ENCODE measurements around the gene CEL. TPM values are rescaled to one million over a fixed set of nuclear protein-coding genes. Genes with fewer than 3 reads are reported as not detected.

The CEL gene
- total RNA-seq, 2 experiments from 2014 or later, result 0.16 to 0.39 TPM

- H3K9me3 Mint-ChIP-seq, result no peaks in the 10 kb centered on the region
- no peaks in the 10 kb centered on the region for H3K4me1 ChIP-seq (ENCODE audit: insufficient read depth, low read length)
- H3K9me3 ChIP-seq (ENCODE audit: control insufficient read depth in 1 of 2, insufficient read depth in 1 of 2, low read length in 2 of 2), result no peaks in the 10 kb centered on the region
- TF ChIP-seq CTCF (IDR thresholded peaks at IDR 0.05), result no peak
- H3K27ac ChIP-seq (ENCODE audit: low read depth in 1 of 2, low read length in 2 of 2), result no peak overlapping the region
- H3K27me3 ChIP-seq (ENCODE audit: control insufficient read depth in 1 of 2, insufficient read depth in 2 of 2, low read length in 2 of 2), result no peaks in the 10 kb centered on the region
- POLR2A ChIA-PET, result interaction anchor here (1.6 kb wide), 1 partner anchor 39 kb away, joined by 3 read pairs; no protein-coding TSS in a partner anchor
- DNase-seq (no peak), ATAC-seq (ENCODE audit: poor library complexity) (no peak)
- H3K27me3 Mint-ChIP-seq, result no peaks in the 10 kb centered on the region
- no peak overlapping the region for H3K27ac Mint-ChIP-seq
- no peak overlapping the region for H3K4me3 ChIP-seq (ENCODE audit: low read length)
- intact Hi-C loops (cut with DNase I, micrococcal nuclease), result no loop called here
- H3K4me1 Mint-ChIP-seq (ENCODE audit: low read depth), result no peaks in the 10 kb centered on the region
- peaks cover 96% of the 10 kb centered on the region for H3K36me3 ChIP-seq (ENCODE audit: insufficient read depth, low read length)
- CTCF ChIA-PET, result interaction anchor here (0.7 to 1.3 kb wide), 2 partner anchors 39 to 42 kb away, joined by 3 to 6 read pairs; no protein-coding TSS in a partner anchor
- peaks cover 79% of the 10 kb centered on the region for H3K36me3 Mint-ChIP-seq (ENCODE audit: low read depth)
- H3K4me3 Mint-ChIP-seq, result no peak overlapping the region
Measured at GRCh38 chr9:133105461-133105770, 43.6 kb downstream of the CEL start.

DNA sequence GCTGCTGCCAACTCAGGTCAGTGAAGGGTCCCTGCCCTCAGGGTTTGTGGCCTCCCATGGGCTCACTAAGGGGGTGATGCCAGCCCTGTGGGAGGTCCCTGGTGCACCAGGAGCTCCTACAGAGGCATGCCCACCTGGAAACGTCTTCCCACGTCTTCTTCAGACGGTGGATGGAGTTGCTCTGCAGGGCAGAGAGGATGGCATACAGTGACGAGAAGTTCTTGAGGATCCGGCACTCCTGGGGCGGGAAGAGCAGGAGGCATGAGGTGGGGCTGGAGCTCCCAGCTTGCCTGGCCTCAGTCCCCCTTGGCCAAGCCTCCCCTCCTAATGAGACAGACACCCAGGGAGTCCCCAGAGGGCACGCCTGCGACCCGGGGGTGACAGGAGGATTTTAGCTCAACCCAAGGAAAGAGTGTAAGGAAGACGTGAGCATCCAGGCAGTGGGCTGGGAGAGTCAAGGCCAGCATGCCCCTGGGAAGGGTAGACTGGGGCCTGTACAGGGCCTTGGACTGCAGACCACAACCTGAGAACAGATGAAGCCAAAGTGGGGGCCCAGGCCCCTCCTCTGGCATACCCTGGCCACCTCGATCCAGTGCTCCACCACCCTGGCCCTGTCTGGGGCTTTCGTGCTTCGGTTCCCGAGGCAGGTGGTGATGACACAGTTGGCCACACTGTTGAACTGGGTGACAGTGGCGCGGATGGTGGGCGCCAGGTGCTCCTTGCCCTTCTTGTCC, 44.9 kb downstream of the CEL start:
- ATAC-seq (ENCODE audit: poor library complexity) (no peak), DNase-seq (no peak)
- ChIA-PET POLR2A (interaction anchor here (1.3 to 1.6 kb wide), 2 partner anchors 9 to 38 kb away, joined by 3 read pairs; no protein-coding TSS in a partner anchor), CTCF (interaction anchor here (1.3 kb wide), 2 partner anchors 38 to 41 kb away, joined by 3 to 6 read pairs (median 6); no protein-coding TSS in a partner anchor)
- no peak overlapping the region for H3K27ac ChIP-seq (ENCODE audit: low read depth in 1 of 2, low read length in 2 of 2)
- H3K4me3 ChIP-seq (ENCODE audit: low read length), result no peak overlapping the region
- TF ChIP-seq CTCF (IDR thresholded peaks at IDR 0.05), result no peak
- no peaks in the 10 kb centered on the region for H3K4me1 Mint-ChIP-seq (ENCODE audit: low read depth)
- peaks cover 95% of the 10 kb centered on the region for H3K36me3 ChIP-seq (ENCODE audit: insufficient read depth, low read length)
- no peaks in the 10 kb centered on the region for H3K27me3 ChIP-seq (ENCODE audit: control insufficient read depth in 1 of 2, insufficient read depth in 2 of 2, low read length in 2 of 2)
- no peaks in the 10 kb centered on the region for H3K9me3 ChIP-seq (ENCODE audit: control insufficient read depth in 1 of 2, insufficient read depth in 1 of 2, low read length in 2 of 2)
- no peak overlapping the region for H3K27ac Mint-ChIP-seq
- H3K36me3 Mint-ChIP-seq (ENCODE audit: low read depth), result peaks cover 78% of the 10 kb centered on the region
- H3K4me1 ChIP-seq (ENCODE audit: insufficient read depth, low read length), result no peaks in the 10 kb centered on the region
- H3K9me3 Mint-ChIP-seq, result no peaks in the 10 kb centered on the region
- H3K4me3 Mint-ChIP-seq, result no peak overlapping the region
- intact Hi-C loops (cut with DNase I, micrococcal nuclease), result no loop called here
- no peaks in the 10 kb centered on the region for H3K27me3 Mint-ChIP-seq

DNA sequence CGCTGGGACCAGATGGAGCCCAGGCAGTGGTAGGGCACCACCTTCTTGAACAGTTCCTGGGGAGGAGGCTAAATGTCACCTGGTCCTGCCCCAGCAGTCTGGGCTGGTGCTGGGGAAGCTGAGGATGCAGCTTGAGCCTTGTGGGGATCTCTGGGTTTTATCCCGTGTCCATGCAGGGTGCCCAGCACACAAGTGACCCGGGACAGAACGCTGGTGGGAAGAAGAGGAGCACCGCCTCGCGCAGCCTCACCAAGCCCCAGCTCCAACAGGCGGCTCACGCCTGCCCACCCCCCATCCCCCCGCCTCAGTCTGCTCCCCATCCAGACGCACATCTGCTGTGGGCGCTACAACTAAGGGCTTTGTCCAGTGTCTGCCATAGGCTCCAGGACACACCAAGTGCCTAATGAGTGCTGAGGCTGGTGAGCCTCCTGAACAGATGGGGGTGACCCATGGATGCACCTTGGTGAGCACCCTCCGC, 45.5 kb downstream of the CEL start:
- POLR2A ChIA-PET, result interaction anchor here (1.3 kb wide), 1 partner anchor 8 kb away, joined by 3 read pairs; no protein-coding TSS in a partner anchor
- Histone ChIP-seq H3K9me3 (ENCODE audit: control insufficient read depth in 1 of 2, insufficient read depth in 1 of 2, low read length in 2 of 2) (no peaks in the 10 kb centered on the region), H3K27me3 (ENCODE audit: control insufficient read depth in 1 of 2, insufficient read depth in 2 of 2, low read length in 2 of 2) (no peaks in the 10 kb centered on the region), H3K27ac (ENCODE audit: low read depth in 1 of 2, low read length in 2 of 2) (no peak overlapping the region), H3K4me1 (ENCODE audit: insufficient read depth, low read length) (peaks cover 6% of the 10 kb centered on the region), H3K4me3 (ENCODE audit: low read length) (no peak overlapping the region), H3K36me3 (ENCODE audit: insufficient read depth, low read length) (peaks cover 95% of the 10 kb centered on the region)
- ATAC-seq (ENCODE audit: poor library complexity) (no peak), DNase-seq (no peak)
- CTCF ChIA-PET, result interaction anchor here (1.1 to 1.3 kb wide), 2 partner anchors 37 to 39 kb away, joined by 4 to 6 read pairs; no protein-coding TSS in a partner anchor
- Mint-ChIP-seq H3K9me3 (no peaks in the 10 kb centered on the region), H3K27me3 (no peaks in the 10 kb centered on the region), H3K27ac (no peak overlapping the region), H3K4me3 (no peak overlapping the region), H3K4me1 (ENCODE audit: low read depth) (no peaks in the 10 kb centered on the region), H3K36me3 (ENCODE audit: low read depth) (peaks cover 74% of the 10 kb centered on the region)
- TF ChIP-seq CTCF (IDR thresholded peaks at IDR 0.05), result no peak
- intact Hi-C loops (cut with DNase I, micrococcal nuclease), result no loop called here

Data from CD4-positive, alpha-beta T cell (primary cell).